Glomerular endothelial cell (primary cell): Measurements from ENCODE around the gene RNASE13. TPM values are rescaled to one million over a fixed set of nuclear protein-coding genes. Genes with fewer than 3 reads are reported as not detected.

ENCODE experiments used
- DNase-seq: peaks from one replicate; pipeline ENCODE4 v3.0.0-alpha.2; 2011; ENCODE audit warnings: low read depth, low spot score; ENCODE audit errors: extremely low read depth
- total RNA-seq: library from RNA; depleted of rRNA; stranded (reverse); fragments of >200 nt; gene quantifications from 2 replicates; pipeline ENCODE4 v1.2.3, GENCODE V29; 2015

The RNASE13 gene
- not detected in 2 replicates for total RNA-seq

GRCh38 chr14:21034707-21035106, at the start of gene RNASE13:
Gene RNASE13, minus strand, starts transcription at chr14:21034807. Its CDS starts 519 bp downstream, at chr14:21034288.
- DNase-seq, result no peak

- DNase-seq, result no peak
Observed at GRCh38 chr14:21084396-21084795, 49.8 kb upstream of the RNASE13 start.

- DNase-seq, result no peak
Observed at GRCh38 chr14:21083565-21084325, 49.1 kb upstream of the RNASE13 start.

GRCh38 chr14:21081521-21082142, 47.0 kb upstream of the RNASE13 start:
- DNase-seq, result no peak

- DNase-seq, result no peak
Observed at GRCh38 chr14:21078726-21079125, 44.1 kb upstream of the RNASE13 start.

- DNase-seq, result no peak
Observed at GRCh38 chr14:21078287-21078686, 43.7 kb upstream of the RNASE13 start.

- DNase-seq, result no peak
Observed at GRCh38 chr14:21077672-21078071, 43.1 kb upstream of the RNASE13 start.

- no peak for DNase-seq
Observed at GRCh38 chr14:21075719-21076437, 41.3 kb upstream of the RNASE13 start.

GRCh38 chr14:21074398-21075272, 40.0 kb upstream of the RNASE13 start:
- no peak for DNase-seq

GRCh38 chr14:21073921-21074320, 39.3 kb upstream of the RNASE13 start:
- DNase-seq, result no peak

GRCh38 chr14:21072781-21073339, 38.3 kb upstream of the RNASE13 start:
- DNase-seq, result no peak

- no peak for DNase-seq
Observed at GRCh38 chr14:21072031-21072473, 37.4 kb upstream of the RNASE13 start.

GRCh38 chr14:21071225-21072030, 36.8 kb upstream of the RNASE13 start:
- no peak for DNase-seq

- no peak for DNase-seq
Observed at GRCh38 chr14:21070610-21071224, 36.1 kb upstream of the RNASE13 start.

- no peak for DNase-seq
Observed at GRCh38 chr14:21070083-21070609, 35.5 kb upstream of the RNASE13 start, which contains the start of gene ARHGEF40. Gene ARHGEF40, plus strand, starts transcription at chr14:21070304. Its CDS starts 93 bp downstream, at chr14:21070397.

- no peak for DNase-seq
Observed at GRCh38 chr14:21069388-21070082, 34.9 kb upstream of the RNASE13 start.

GRCh38 chr14:21068521-21069387, 34.1 kb upstream of the RNASE13 start:
- DNase-seq, result no peak
